ENCODE results near the gene ITGB7. TPM values are rescaled to one million over a fixed set of nuclear protein-coding genes. Genes with fewer than 3 reads are reported as not detected.

Gene ITGB7
- total RNA-seq, 4 donors from 2014 or later, result 1.1 to 1.8 (median 1.4) TPM

- H3K4me3 ChIP-seq, result peak overlapping the region; percentile 71 to 84 (median 77)
- peaks cover 69 to 98% (median 95%) of the 10 kb centered on the region in 4 donors for H3K4me1 ChIP-seq
- TF ChIP-seq, protein P1, sequence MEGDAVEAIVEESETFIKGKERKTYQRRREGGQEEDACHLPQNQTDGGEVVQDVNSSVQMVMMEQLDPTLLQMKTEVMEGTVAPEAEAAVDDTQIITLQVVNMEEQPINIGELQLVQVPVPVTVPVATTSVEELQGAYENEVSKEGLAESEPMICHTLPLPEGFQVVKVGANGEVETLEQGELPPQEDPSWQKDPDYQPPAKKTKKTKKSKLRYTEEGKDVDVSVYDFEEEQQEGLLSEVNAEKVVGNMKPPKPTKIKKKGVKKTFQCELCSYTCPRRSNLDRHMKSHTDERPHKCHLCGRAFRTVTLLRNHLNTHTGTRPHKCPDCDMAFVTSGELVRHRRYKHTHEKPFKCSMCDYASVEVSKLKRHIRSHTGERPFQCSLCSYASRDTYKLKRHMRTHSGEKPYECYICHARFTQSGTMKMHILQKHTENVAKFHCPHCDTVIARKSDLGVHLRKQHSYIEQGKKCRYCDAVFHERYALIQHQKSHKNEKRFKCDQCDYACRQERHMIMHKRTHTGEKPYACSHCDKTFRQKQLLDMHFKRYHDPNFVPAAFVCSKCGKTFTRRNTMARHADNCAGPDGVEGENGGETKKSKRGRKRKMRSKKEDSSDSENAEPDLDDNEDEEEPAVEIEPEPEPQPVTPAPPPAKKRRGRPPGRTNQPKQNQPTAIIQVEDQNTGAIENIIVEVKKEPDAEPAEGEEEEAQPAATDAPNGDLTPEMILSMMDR (IDR thresholded peaks at IDR 0.05), result no peak
- no peak for TF ChIP-seq EP300 (IDR thresholded peaks at IDR 0.05)
- peak; percentile 61 to 75 for TF ChIP-seq POLR2AphosphoS5 (IDR thresholded peaks at IDR 0.05)
- no peak for TF ChIP-seq POLR2A (IDR thresholded peaks at IDR 0.05; ENCODE audit: low read depth)
- DNase-seq (ENCODE audit: extremely low spot score), result peak; percentile 97
- intact Hi-C loops (cut with DNase I), result no loop called here
- no peaks in the 10 kb centered on the region for H3K27me3 ChIP-seq
- H3K9me3 ChIP-seq, result no peaks in the 10 kb centered on the region
- WGBS, result 1% methylated on average over 14 of the region's 42 CpGs
- peaks cover 0 to 2% (median under 1%) of the 10 kb centered on the region in 4 donors for H3K36me3 ChIP-seq
- H3K27ac ChIP-seq (replicated peaks in 1 of 4), result peak overlapping the region; percentile 96 to 99 (median 98)
These were observed 13.7 kb upstream of the ITGB7 start for GRCh38 chr12:53220694-53221202.

DNA sequence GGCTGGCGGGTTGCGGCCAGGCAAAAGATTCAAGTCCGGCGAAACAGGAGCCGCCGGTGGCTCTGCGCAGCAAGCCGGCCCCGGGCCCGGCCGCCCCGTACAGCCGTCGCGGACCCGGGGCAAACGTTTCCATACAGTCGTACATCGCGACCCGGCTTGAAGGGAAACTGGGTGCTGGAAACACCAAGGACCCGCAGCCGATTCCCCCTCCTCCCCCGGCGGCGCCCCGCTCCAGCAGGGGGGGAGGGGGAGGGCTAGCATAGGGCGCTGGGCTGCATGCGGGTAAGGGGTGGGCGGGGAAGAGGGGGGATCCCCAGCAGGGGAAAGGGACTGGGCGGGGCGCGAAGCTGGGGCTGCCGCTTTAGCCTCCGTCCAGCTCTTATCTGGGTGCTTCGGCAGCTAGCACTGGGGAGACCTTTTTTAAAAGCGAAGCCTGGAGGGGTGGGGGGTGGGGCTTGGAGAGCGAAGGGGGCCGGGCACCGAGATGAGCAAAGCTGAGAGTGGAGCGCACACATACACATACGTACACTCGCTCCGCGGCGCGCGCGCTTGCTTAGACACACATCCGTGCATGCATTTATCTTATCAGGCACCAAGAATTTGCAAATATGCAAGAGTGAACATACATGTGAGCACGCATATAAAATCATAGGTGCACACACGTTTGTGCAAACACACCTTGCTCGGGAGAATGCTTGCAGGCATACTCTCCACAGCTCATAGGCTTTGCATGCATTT lies 13.1 kb upstream of the ITGB7 start:
- intact Hi-C loops (cut with DNase I), result loop anchor here (2.0 kb wide), 1 partner anchor 31 kb away; no protein-coding TSS in a partner anchor

DNA sequence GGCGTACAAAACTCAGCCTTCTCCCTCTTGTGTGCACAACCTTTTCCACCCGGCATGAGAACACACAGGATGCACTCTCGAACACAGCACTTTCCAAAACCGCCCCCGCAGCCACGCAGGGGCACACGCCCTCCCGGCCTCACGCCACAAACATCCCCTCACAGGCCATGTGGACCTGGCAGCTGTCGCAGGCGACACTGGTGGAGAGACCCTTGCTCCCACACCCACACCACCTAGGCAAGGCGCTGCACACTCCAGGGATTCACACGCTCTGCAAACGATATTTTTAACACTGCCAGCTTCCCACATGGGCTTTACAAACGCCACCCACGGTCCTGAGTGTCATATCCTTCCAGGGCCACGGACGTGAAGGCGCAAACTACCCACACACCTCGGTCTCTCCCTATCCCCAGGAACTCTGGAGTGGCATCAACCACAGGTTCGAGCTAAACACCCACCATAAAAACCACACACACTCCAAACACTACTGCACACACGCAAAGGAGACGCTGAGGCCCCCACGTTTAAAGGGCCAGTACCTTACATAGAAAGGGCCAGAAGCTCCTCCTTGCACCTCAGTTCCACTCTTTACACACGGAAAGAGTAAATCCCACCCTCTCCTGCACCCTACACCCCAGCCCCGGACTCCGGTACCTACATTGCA lies 12.4 kb upstream of the ITGB7 start:
- Histone ChIP-seq H3K4me3 (peak overlapping the region; percentile 71 to 84 (median 77)), H3K4me1 (peaks cover 75 to 98% (median 95%) of the 10 kb centered on the region in 4 donors), H3K36me3 (peaks cover 0 to 16% (median 10%) of the 10 kb centered on the region in 4 donors), H3K9me3 (no peaks in the 10 kb centered on the region), H3K27me3 (no peaks in the 10 kb centered on the region), H3K27ac (replicated peaks in 1 of 4) (peak overlapping the region; percentile 96 to 99 (median 98))
- 5% methylated on average over 24 of the region's 27 CpGs for WGBS
- intact Hi-C loops (cut with DNase I), result loop anchor here (2.0 kb wide), 1 partner anchor 31 kb away; no protein-coding TSS in a partner anchor
- TF ChIP-seq POLR2AphosphoS5 (IDR thresholded peaks at IDR 0.05) (peak in 1 of 2 donors; percentile 32), EP300 (IDR thresholded peaks at IDR 0.05) (no peak), POLR2A (IDR thresholded peaks at IDR 0.05; ENCODE audit: low read depth) (no peak)
- TF ChIP-seq, protein P1 (IDR thresholded peaks at IDR 0.05), result no peak
- no peak for DNase-seq (ENCODE audit: extremely low spot score)

More for the DNA sequence above, 13.1 kb upstream of the ITGB7 start:
- peak overlapping the region; percentile 96 to 99 (median 98) for H3K27ac ChIP-seq (replicated peaks in 1 of 4)
- TF ChIP-seq, protein P1 (IDR thresholded peaks at IDR 0.05), result no peak
- TF ChIP-seq POLR2AphosphoS5 (IDR thresholded peaks at IDR 0.05), result no peak
- TF ChIP-seq POLR2A (IDR thresholded peaks at IDR 0.05; ENCODE audit: low read depth), result no peak
- TF ChIP-seq EP300 (IDR thresholded peaks at IDR 0.05), result no peak
- H3K4me1 ChIP-seq, result peaks cover 74 to 98% (median 95%) of the 10 kb centered on the region in 4 donors
- H3K9me3 ChIP-seq, result no peaks in the 10 kb centered on the region
- no peaks in the 10 kb centered on the region for H3K27me3 ChIP-seq
- peak overlapping the region; percentile 71 to 84 (median 77) for H3K4me3 ChIP-seq
- H3K36me3 ChIP-seq, result peaks cover 0 to 9% (median 4%) of the 10 kb centered on the region in 4 donors
- WGBS, result under 1% methylated on average over 34 of the region's 53 CpGs
- DNase-seq (ENCODE audit: extremely low spot score), result no peak

GRCh38 chr12:53218551-53219291 lies 11.7 kb upstream of the ITGB7 start:
- Histone ChIP-seq H3K4me1 (peaks cover 75 to 96% (median 95%) of the 10 kb centered on the region in 4 donors), H3K27me3 (no peaks in the 10 kb centered on the region), H3K36me3 (peaks cover 5 to 23% (median 16%) of the 10 kb centered on the region in 4 donors), H3K9me3 (no peaks in the 10 kb centered on the region), H3K27ac (replicated peaks in 1 of 4) (peak overlapping the region; percentile 96 to 99 (median 98)), H3K4me3 (peak overlapping the region; percentile 71 to 84 (median 77))
- no peak for TF ChIP-seq POLR2A (IDR thresholded peaks at IDR 0.05; ENCODE audit: low read depth)
- no peak for TF ChIP-seq POLR2AphosphoS5 (IDR thresholded peaks at IDR 0.05)
- no peak for TF ChIP-seq EP300 (IDR thresholded peaks at IDR 0.05)
- TF ChIP-seq, protein P1 (IDR thresholded peaks at IDR 0.05), result no peak
- no peak for DNase-seq (ENCODE audit: extremely low spot score)
- 34% methylated on average over 13 of the region's 30 CpGs for WGBS
- intact Hi-C loops (cut with DNase I), result loop anchor here (2.0 kb wide), 1 partner anchor 32 kb away; no protein-coding TSS in a partner anchor
